IMR-90 (cell line): ENCODE data around the gene STAT5B. TPM values are rescaled to one million over a fixed set of nuclear protein-coding genes. Genes with fewer than 3 reads are reported as not detected.

Source experiments
- ATAC-seq: fragments of 200-7000 bp; cut with Tn5 transposase; 2 replicates; pipeline ENCODE4 v1.9.1; 2020; ENCODE audit warnings: low read depth, mild to moderate bottlenecking, moderate library complexity
- BruUV-seq: library from RNA; stranded (reverse); fragments of 400-500 nt; replicated peaks from 2 replicates; lab custom pipeline; 2021; lab: Mats Ljungman, UMichigan
- CTCF ChIA-PET: fragments of 300-600 bp; formaldehyde crosslinking; extraction: SDS; loops from one replicate; lab custom pipeline; 2021; ENCODE audit warnings: antibody characterized with exemption; lab: Yijun Ruan, JAX
- POLR2A ChIA-PET: fragments of 300-600 bp; sonication (Branson Sonifier 250); formaldehyde crosslinking; loops from one replicate; lab custom pipeline; 2022; ENCODE audit warnings: antibody characterized with exemption; ENCODE audit not compliant: unreplicated experiment; lab: Charles Lee
- DNase-seq: peaks from one replicate; pipeline ENCODE4 v3.0.0; 2013
- H2AFZ ChIP-seq: replicated peaks from 2 replicates; pipeline ENCODE3; 2013; ENCODE audit warnings: low read length, mild to moderate bottlenecking; ENCODE audit not compliant: poor library complexity
- H2AK5ac ChIP-seq: 2 replicates; pipeline ENCODE4 v1.6.1; 2013; ENCODE audit warnings: low read depth, low read length, inconsistent platforms
- H2AK9ac ChIP-seq: replicated peaks from 2 replicates; pipeline ENCODE3; 2013; ENCODE audit warnings: mild to moderate bottlenecking, low read depth, low read length, moderate library complexity; ENCODE audit not compliant: poor library complexity
- H2BK120ac ChIP-seq: 2 replicates; pipeline ENCODE4 v1.6.1; 2013; ENCODE audit warnings: low read depth, low read length, inconsistent platforms
- H2BK15ac ChIP-seq: 3 replicates; pipeline ENCODE4 v1.6.1; 2013; ENCODE audit warnings: low read depth, low read length, inconsistent platforms
- H2BK20ac ChIP-seq: 2 replicates; pipeline ENCODE4 v1.6.1; 2013; ENCODE audit warnings: low read depth, mild to moderate bottlenecking, inconsistent platforms, low read length, moderate library complexity
- H2BK5ac ChIP-seq: 2 replicates; pipeline ENCODE4 v1.6.1; 2013; ENCODE audit warnings: mild to moderate bottlenecking, low read depth, low read length, inconsistent platforms; ENCODE audit not compliant: poor library complexity, severe bottlenecking
- H3K14ac ChIP-seq: replicated peaks from 2 replicates; pipeline ENCODE4 v1.6.1; 2013; ENCODE audit warnings: low read depth, low read length, inconsistent platforms
- H3K18ac ChIP-seq: 2 replicates; pipeline ENCODE4 v1.6.1; 2013; ENCODE audit warnings: low read depth, low read length, control low read depth
- H3K23ac ChIP-seq: 2 replicates; pipeline ENCODE4 v1.6.1; 2013; ENCODE audit warnings: low read depth, low read length, inconsistent platforms
- H3K27ac ChIP-seq: 2 replicates; pipeline ENCODE4 v1.5.1; 2013; ENCODE audit warnings: mild to moderate bottlenecking, control low read depth, low read length; ENCODE audit not compliant: insufficient read depth
- H3K27me3 ChIP-seq: 2 replicates; pipeline ENCODE4 v1.6.1; 2013; ENCODE audit warnings: low read length; ENCODE audit not compliant: control insufficient read depth, insufficient read depth
- H3K36me3 ChIP-seq: 2 replicates; pipeline ENCODE4 v1.6.1; 2013; ENCODE audit warnings: low read length, mixed read lengths; ENCODE audit not compliant: control insufficient read depth, insufficient read depth
- H3K4ac ChIP-seq: 2 replicates; pipeline ENCODE4 v1.6.1; 2013; ENCODE audit warnings: low read depth, low read length, inconsistent platforms
- H3K4me1 ChIP-seq: 2 replicates; pipeline ENCODE4 v1.6.1; 2013; ENCODE audit warnings: low read length, mixed read lengths; ENCODE audit not compliant: control insufficient read depth, insufficient read depth
- H3K4me2 ChIP-seq: 2 replicates; pipeline ENCODE4 v1.6.1; 2013; ENCODE audit warnings: low read depth, mild to moderate bottlenecking, control low read depth, low read length, moderate library complexity
- H3K4me3 ChIP-seq: 2 replicates; pipeline ENCODE4 v1.5.1; 2013; ENCODE audit warnings: low read depth, mild to moderate bottlenecking, control low read depth, low read length, moderate library complexity; ENCODE audit not compliant: insufficient read depth
- H3K56ac ChIP-seq: 2 replicates; pipeline ENCODE4 v1.6.1; 2013; ENCODE audit warnings: low read length, inconsistent platforms; ENCODE audit not compliant: insufficient read depth; ENCODE audit errors: extremely low read depth
- H3K79me1 ChIP-seq, 2 experiments: 2 replicates each; pipeline ENCODE4 v1.6.1; 2013; ENCODE audit warnings: low read length in 2 of 2, inconsistent platforms in 1 of 2, low read depth in 1 of 2
- H3K9ac ChIP-seq: 2 replicates; pipeline ENCODE4 v1.6.1; 2013; ENCODE audit warnings: low read depth, low read length, control low read depth
- H3K9me1 ChIP-seq: 2 replicates; pipeline ENCODE4 v1.6.1; 2013; ENCODE audit warnings: low read length, inconsistent platforms; ENCODE audit not compliant: insufficient read depth
- H3K9me3 ChIP-seq: 2 replicates; pipeline ENCODE4 v1.6.1; 2013; ENCODE audit warnings: low read length; ENCODE audit not compliant: control insufficient read depth, insufficient read depth
- H4K20me1 ChIP-seq: 2 replicates; pipeline ENCODE4 v1.6.1; 2013; ENCODE audit warnings: low read length, inconsistent platforms; ENCODE audit not compliant: insufficient read depth
- H4K5ac ChIP-seq: 2 replicates; pipeline ENCODE4 v1.6.1; 2013; ENCODE audit warnings: mild to moderate bottlenecking, low read depth, low read length, control low read depth
- H4K8ac ChIP-seq, 2 experiments: 2 replicates each; pipeline ENCODE4 v1.6.1; 2013; ENCODE audit warnings: low read depth in 2 of 2, low read length in 2 of 2, control low read depth in 1 of 2, inconsistent platforms in 1 of 2
- H4K91ac ChIP-seq: 2 replicates; pipeline ENCODE4 v1.6.1; 2013; ENCODE audit warnings: low read depth, low read length, inconsistent platforms; ENCODE audit not compliant: insufficient read depth
- CEBPB ChIP-seq: IDR thresholded peaks from 2 replicates; pipeline ENCODE4 v1.6.1; 2012; ENCODE audit warnings: low read depth, low read length, improper control_type of control experiment
- MAZ ChIP-seq: IDR thresholded peaks from 2 replicates; pipeline ENCODE4 v1.6.1; 2012; ENCODE audit warnings: low read depth, mild to moderate bottlenecking, low read length, improper control_type of control experiment, moderate library complexity, borderline replicate concordance
- POLR2A ChIP-seq: IDR thresholded peaks from 2 replicates; pipeline ENCODE4 v1.6.1; 2012; ENCODE audit warnings: mild to moderate bottlenecking, low read depth, low read length
- RAD21 ChIP-seq: IDR thresholded peaks from 2 replicates; pipeline ENCODE4 v1.6.1; 2012; ENCODE audit warnings: low read length, improper control_type of control experiment
- SMC3 ChIP-seq: fragments of 150-350 bp; IDR thresholded peaks from 2 replicates; pipeline ENCODE4 v1.6.1; 2016; ENCODE audit warnings: low read depth, mild to moderate bottlenecking, antibody characterized with exemption, low read length, moderate library complexity
- USF2 ChIP-seq: fragments of 150-350 bp; IDR thresholded peaks from 2 replicates; pipeline ENCODE4 v1.6.1; 2017; ENCODE audit warnings: mild to moderate bottlenecking, antibody characterized with exemption, low read length, low read depth
- WGBS, 2 experiments: methylation state at CpG; one replicate each; pipeline versions ENCODE4 v1.1.5 to v1.1.7; 2013; ENCODE audit warnings: missing lambda C conversion rate in 2 of 2; ENCODE audit not compliant: insufficient read length in 1 of 2; ENCODE audit errors: extremely low coverage in 2 of 2; 5-methylcytosine and 5-hydroxymethylcytosine counted together
- dilution Hi-C: fragments of 300-500 bp; cut with HindIII; formaldehyde crosslinking; loops from one replicate; pipeline ENCODE4 v1.14.3; 2018; ENCODE audit warnings: low sequenced_read_pairs; ENCODE audit not compliant: unreplicated experiment
- in situ Hi-C: fragments of 300-500 bp; cut with MboI; formaldehyde crosslinking; loops from 3 replicates; pipeline ENCODE4 v1.14.3; 2019; ENCODE audit warnings: low sequenced_read_pairs, inconsistent platforms, mixed read lengths
- intact Hi-C: fragments of 100-400 bp; cut with micrococcal nuclease; formaldehyde crosslinking; loops from 2 replicates; pipeline ENCODE4 v1.10.0; 2022
- polyA plus RNA-seq, 3 experiments: library from polyadenylated mRNA; depleted of rRNA; stranded (reverse); fragments of >200 nt; gene quantifications; 2 replicates each; pipeline ENCODE4 v1.2.3, GENCODE V29; 2012; ENCODE audit warnings: low replicate concordance in 1 of 3
- total RNA-seq: library from RNA; depleted of rRNA; stranded (reverse); fragments of >200 nt; gene quantifications from 2 replicates; pipeline ENCODE4 v1.2.3, GENCODE V29; 2012

STAT5B gene
- total and polyA plus RNA-seq, 2 of the 4 experiments (the other 2 are of a cell fraction), result 24.4 to 29.6 TPM

- TF ChIP-seq USF2 (no peak), MAZ (no peak), POLR2A (no peak), CEBPB (no peak), SMC3 (no peak), RAD21 (no peak)
These were observed 74.0 kb downstream of the STAT5B start for GRCh38 chr17:42202159-42202558.

More at GRCh38 chr17:42202159-42202558, 74.0 kb downstream of the STAT5B start:
- Histone ChIP-seq H3K9ac (no peak overlapping the region), H3K14ac (no peak overlapping the region), H2BK5ac (no peak overlapping the region), H3K23ac (no peak overlapping the region), H3K79me1 (peaks cover 0 to 10% of the 10 kb centered on the region in 2 experiments; a peak in 2 of 4 replicates), H2AFZ (no peak overlapping the region), H2BK120ac (no peak overlapping the region), H4K5ac (no peak overlapping the region), H4K91ac (no peak overlapping the region), H3K27me3 (no peaks in the 10 kb centered on the region), H3K4me1 (0 out of 2 replicates have a peak, but pooled peaks cover 1% of the 10 kb centered on the region), H3K18ac (no peak overlapping the region), H2AK5ac (no peak overlapping the region), H4K8ac (no peak overlapping the region), H2BK20ac (no peak overlapping the region), H2AK9ac (no peak overlapping the region), H2BK15ac (no peak overlapping the region), H3K4ac (no peak overlapping the region), H3K9me3 (no peaks in the 10 kb centered on the region), H3K36me3 (peaks cover 48% of the 10 kb centered on the region), H3K4me3 (no peak overlapping the region), H4K20me1 (peaks cover 3% of the 10 kb centered on the region; the same call in 1 of the 2 replicates), H3K56ac (no peak overlapping the region), H3K4me2 (no peak overlapping the region), H3K27ac (no peak overlapping the region), H3K9me1 (peaks cover 5% of the 10 kb centered on the region; the same call in 1 of the 2 replicates)
- intact Hi-C loops (no loop called here), in situ Hi-C loops (no loop called here), dilution Hi-C loops (no loop called here)
- POLR2A ChIA-PET, result no interaction called here
- DNase-seq (no peak), ATAC-seq (no peak)
- BruUV-seq, result no TSS peak
- CTCF ChIA-PET, result no interaction called here
- 100% methylated on average over 3 of the region's 6 CpGs; no CpG with 5 or more reads in 1 of the 2 experiments for WGBS, 2 experiments
